Right kidney (tissue), 9 donors: ENCODE results near the gene DPYSL3.
"Not testable (repeated sequence)": the region's sequence is repeated elsewhere in the genome, so short reads cannot be mapped to it uniquely, and the experiment has no call there.

ENCODE experiments used
- DNase-seq: peaks from one replicate; pipeline ENCODE4 v3.0.0-alpha.2; 2016
- long read RNA-seq, 8 donors: transcript quantifications; one replicate each; lab custom pipeline, GENCODE V29; 2026

Gene DPYSL3
- long read RNA-seq, donor 1, full-length matches to known transcripts = 3 of 3 reads
- long read RNA-seq, donor 1, partial matches to known transcripts = 0 of 3 reads
- long read RNA-seq, donor 1, other reads (novel, unspliced or antisense) = 0 of 3 reads
- long read RNA-seq, donor 2, full-length matches to known transcripts = 2 of 2 reads
- long read RNA-seq, donor 2, partial matches to known transcripts = 0 of 2 reads
- long read RNA-seq, donor 2, other reads (novel, unspliced or antisense) = 0 of 2 reads
- long read RNA-seq, donor 3 = 0 reads
- long read RNA-seq, donor 4, full-length matches to known transcripts = 1 of 1 reads
- long read RNA-seq, donor 4, partial matches to known transcripts = 0 of 1 reads
- long read RNA-seq, donor 4, other reads (novel, unspliced or antisense) = 0 of 1 reads
- long read RNA-seq, donor 5, full-length matches to known transcripts = 4 of 4 reads
- long read RNA-seq, donor 5, partial matches to known transcripts = 0 of 4 reads
- long read RNA-seq, donor 5, other reads (novel, unspliced or antisense) = 0 of 4 reads
- long read RNA-seq, donor 6, full-length matches to known transcripts = 1 of 1 reads
- long read RNA-seq, donor 6, partial matches to known transcripts = 0 of 1 reads
- long read RNA-seq, donor 6, other reads (novel, unspliced or antisense) = 0 of 1 reads
- long read RNA-seq, donor 7, full-length matches to known transcripts = 7 of 7 reads
- long read RNA-seq, donor 7, partial matches to known transcripts = 0 of 7 reads
- long read RNA-seq, donor 7, other reads (novel, unspliced or antisense) = 0 of 7 reads
- long read RNA-seq, donor 8, full-length matches to known transcripts = 5 of 5 reads
- long read RNA-seq, donor 8, partial matches to known transcripts = 0 of 5 reads
- long read RNA-seq, donor 8, other reads (novel, unspliced or antisense) = 0 of 5 reads

DNA sequence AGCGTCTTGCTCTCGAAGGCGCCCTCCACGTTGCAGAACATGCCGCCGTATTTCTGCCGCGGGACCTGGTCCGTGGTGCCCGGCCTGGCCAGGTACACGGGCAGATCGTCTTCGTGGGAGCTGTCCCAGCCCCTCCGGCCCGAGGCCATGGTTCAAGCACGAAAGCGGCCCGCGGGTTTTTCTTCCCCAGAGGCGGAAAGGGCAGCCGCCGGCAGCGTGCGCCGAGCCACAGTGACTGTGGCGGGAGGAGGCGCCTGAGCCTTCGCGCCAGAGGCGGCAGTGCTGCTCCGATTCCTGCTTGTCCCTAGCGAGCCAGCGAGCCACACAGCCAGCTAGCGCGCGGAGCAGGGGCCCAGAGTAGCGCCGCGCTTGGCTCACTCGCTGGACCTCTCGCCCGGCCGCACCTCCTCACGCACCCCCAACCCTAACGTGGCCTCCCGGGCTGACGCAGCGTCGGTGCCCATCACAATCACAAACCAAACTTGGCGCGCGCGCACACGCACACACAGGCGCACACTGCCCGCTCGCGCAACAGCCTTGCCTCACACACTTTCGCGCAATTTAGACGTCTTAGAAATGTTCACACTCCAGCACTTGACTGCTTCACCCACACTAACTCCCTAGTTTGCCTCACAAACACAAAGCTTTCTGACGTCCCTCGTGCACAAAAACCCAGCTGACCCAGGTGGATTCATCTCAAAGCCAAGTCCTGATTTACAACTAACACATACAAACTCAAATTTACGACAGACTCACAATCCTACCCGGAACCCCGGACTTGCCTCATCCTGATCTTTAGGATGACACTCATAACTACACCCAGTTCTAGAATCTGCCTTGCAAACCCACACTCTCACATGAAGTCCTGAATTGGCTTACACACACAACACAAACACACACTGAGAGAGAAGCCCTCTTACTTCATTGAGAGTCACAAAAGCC is at the start of gene DPYSL3:
DPYSL3 (minus strand) TSS at position 359 of the 942 bp plus-strand sequence; CDS start at position 149, 210 bp downstream.
- DNase-seq = peak; percentile 78

DNA sequence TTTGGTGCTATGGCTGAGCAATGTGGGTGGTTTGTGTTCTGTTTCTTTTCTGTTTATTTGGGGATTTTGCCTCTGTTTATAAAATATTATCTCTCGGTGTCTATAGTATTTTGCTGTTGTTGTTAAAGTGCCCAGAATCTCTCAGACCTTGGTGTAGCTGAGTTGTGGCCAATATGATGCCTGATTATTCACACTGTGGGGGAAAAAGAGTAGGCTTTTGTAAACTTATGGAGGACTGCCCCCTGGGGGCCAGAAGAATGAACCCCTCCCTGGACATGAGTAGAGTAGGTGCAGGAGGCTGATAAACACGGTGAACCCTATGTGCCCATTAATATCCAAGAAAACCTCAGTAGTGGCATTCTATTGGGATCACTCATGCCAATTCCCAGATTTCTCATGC is 49.0 kb upstream of the DPYSL3 start:
- DNase-seq = no peak

GRCh38 chr5:147557876-147558745 is 48.2 kb upstream of the DPYSL3 start:
- DNase-seq = no peak

- no peak for DNase-seq
Measured at GRCh38 chr5:147555176-147555575, 45.3 kb upstream of the DPYSL3 start.

GRCh38 chr5:147554261-147554817 is 44.5 kb upstream of the DPYSL3 start:
- peak; percentile 28 for DNase-seq

DNA sequence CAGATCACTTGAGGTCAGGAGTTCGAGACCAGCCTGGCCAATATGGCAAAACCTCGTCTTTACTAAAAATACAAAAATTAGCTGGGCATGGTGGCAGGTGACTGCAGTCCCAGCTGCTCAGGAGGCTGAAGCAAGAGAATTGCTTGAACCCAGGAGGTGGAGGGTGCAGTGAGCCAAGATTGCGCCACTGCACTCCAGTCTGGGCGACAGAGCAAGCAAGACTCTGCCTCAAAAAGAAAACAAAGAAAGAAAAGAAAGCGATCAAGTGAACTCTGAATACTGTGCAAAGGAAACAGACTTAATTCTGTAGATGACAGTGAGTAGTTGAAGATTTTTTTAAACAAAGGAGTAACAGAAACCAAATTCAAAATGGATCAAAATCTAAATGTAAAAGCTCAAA is 43.9 kb upstream of the DPYSL3 start:
- not testable (repeated sequence) for DNase-seq

- DNase-seq = no peak
Measured at GRCh38 chr5:147552897-147553296, 43.0 kb upstream of the DPYSL3 start.

DNA sequence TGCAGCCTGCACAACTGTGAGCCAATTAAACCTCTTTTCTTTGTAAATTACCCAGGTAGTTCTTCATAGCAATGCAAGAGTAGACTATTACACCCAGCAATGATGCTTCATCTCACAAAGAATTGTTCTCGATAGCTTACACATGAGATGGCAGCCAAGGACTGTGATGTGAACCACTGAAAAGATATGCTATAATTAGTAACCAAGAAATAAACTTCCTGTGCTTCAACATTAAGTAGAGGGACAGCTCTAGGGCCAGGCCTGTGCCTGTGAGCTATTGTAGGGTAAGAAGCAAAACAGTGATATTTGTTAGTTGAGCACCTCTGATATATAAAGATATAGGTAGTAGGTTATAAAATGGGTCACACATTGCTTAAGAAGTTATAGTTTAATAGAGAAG is 41.8 kb upstream of the DPYSL3 start:
- no peak for DNase-seq

DNA sequence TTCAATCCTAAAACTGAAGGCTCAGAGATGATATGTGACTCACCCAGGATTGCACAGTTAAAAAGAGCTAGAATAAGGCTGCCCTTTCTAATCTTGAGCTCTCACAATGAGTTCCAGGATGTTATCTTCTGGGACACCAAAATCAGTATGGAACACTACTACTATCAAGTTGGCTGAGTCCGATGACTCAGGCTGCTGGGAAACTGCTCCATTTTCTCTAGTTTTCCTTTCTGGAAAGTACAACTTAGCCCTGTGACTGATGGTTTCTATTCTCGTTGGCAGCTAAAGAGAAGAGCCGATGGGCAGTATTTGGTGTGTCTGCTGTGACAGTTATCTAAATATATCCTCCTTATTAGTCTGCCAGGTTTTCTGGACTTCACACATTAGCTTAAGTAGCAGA is 37.9 kb upstream of the DPYSL3 start:
- DNase-seq = no peak

DNA sequence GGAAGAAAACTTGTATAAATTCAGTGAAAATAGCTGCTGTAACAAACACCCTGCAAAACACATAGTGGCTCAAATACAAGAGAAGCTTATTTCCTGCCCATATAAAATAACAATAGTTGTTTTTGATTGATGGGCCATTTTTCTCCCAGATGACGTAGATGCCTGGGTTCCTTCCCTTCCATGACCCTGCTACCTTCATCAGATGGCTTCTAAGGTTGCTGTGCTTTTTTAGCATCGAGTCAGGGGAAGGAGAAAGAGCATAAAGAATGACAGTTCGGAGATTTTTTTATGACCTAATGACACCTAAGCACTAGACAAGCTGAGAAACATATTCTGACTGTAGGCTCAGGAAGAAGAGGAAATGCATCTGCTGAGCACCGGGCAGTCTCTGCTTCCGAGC is 34.7 kb upstream of the DPYSL3 start:
- no peak for DNase-seq

GRCh38 chr5:147539053-147539452 is 29.2 kb upstream of the DPYSL3 start:
- no peak for DNase-seq

GRCh38 chr5:147538236-147538635 is 28.4 kb upstream of the DPYSL3 start:
- no peak for DNase-seq

- no peak for DNase-seq
Measured at GRCh38 chr5:147534172-147534951, 24.5 kb upstream of the DPYSL3 start.

DNA sequence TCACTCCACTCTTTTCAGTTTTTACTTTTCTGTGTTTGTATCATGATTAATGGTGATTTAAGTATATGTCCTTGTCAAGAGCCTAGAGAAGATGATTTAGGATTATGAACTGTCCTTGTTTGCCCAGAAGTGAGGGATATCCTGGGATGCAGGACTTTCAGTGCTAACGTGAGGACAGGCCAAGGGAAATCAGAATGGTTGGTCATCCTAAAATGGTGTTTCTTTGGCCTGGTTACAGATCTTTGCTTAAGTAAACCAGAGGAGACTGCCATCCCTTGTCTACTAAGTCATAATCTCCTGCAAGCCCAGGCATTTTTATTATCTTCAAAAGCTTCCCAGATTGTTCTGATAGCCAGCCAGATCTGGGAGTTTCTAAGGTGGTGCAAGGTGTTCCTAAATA is 22.3 kb upstream of the DPYSL3 start:
- DNase-seq = no peak

GRCh38 chr5:147530530-147531389 is 20.9 kb upstream of the DPYSL3 start:
- DNase-seq = no peak

- DNase-seq = no peak
Measured at GRCh38 chr5:147523069-147523468, 13.2 kb upstream of the DPYSL3 start.

- DNase-seq = no peak
Measured at GRCh38 chr5:147522435-147522834, 12.6 kb upstream of the DPYSL3 start.

GRCh38 chr5:147520450-147520849 is 10.6 kb upstream of the DPYSL3 start:
- DNase-seq = no peak

DNA sequence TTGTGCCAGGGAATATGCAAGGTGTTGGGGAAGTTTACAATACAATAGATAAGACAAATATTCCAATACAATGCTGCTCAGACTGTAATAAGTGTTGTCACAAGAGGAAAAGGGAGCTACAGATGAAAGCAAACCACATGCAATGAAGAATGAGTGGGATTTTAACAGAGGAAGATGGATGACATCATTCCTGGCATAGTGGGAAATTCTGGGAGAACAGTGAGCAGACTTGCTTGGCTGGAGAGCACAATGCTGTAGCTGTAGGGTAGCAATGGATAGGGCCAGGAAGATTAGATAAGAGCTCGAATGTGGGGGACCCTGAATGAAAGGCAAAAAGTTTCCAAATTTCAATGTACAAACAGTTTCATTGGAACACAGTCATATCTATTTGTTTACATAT is 9.5 kb upstream of the DPYSL3 start:
- DNase-seq = no peak
